Thyroid gland (tissue), 4 donors: ENCODE measurements around the gene EXD2. TPM values are rescaled to one million over a fixed set of nuclear protein-coding genes. Genes with fewer than 3 reads are reported as not detected.
"Not testable (repeated sequence)": the region's sequence is repeated elsewhere in the genome, so short reads cannot be mapped to it uniquely, and the experiment has no call there.

ENCODE experiments used
- DNase-seq, 2 donors: peaks; one replicate each; pipeline ENCODE4 v3.0.0-alpha.2; 2019
- H3K27ac ChIP-seq, 3 donors: fragments of 200-600 bp; sonication (generic); 1 replicate in 2 of 3; 2 replicates in 1 of 3; pipeline ENCODE4 v1.5.1; 2016 to 2019; ENCODE audit warnings: mild to moderate bottlenecking in 1 of 3, moderate library complexity in 1 of 3
- H3K27me3 ChIP-seq: fragments of 200-600 bp; sonication (generic); one replicate; pipeline ENCODE4 v1.5.1; 2019
- H3K36me3 ChIP-seq, 2 donors: fragments of 200-600 bp; sonication (generic); one replicate each; pipeline ENCODE4 v1.5.1; 2016 to 2019
- H3K4me1 ChIP-seq, 2 donors: fragments of 200-600 bp; sonication (generic); one replicate each; pipeline ENCODE4 v1.5.1; 2017 to 2019
- H3K4me3 ChIP-seq, 3 donors: fragments of 200-600 bp; sonication (generic); replicated peaks in 1 of 3; 1 replicate in 2 of 3; 2 replicates in 1 of 3; pipeline ENCODE4 v1.5.1; 2016; ENCODE audit warnings: mild to moderate bottlenecking in 1 of 3
- H3K9me3 ChIP-seq: fragments of 200-600 bp; sonication (generic); one replicate; pipeline ENCODE4 v1.5.1; 2017
- CTCF ChIP-seq, 6 experiments: fragments of 200-600 bp in 3 of 6; fragments of 450-650 bp in 3 of 6; sonication (generic) in 3 of 6; IDR thresholded peaks; one replicate each; pipeline ENCODE4 v1.5.1; 2016 to 2019; ENCODE audit warnings: antibody characterized with exemption in 6 of 6, mild to moderate bottlenecking in 2 of 6, inconsistent platforms in 1 of 6, moderate library complexity in 1 of 6
- POLR2A ChIP-seq, 2 donors: fragments of 450-650 bp; IDR thresholded peaks; one replicate each; pipeline ENCODE4 v1.6.1; 2017; ENCODE audit warnings: antibody characterized with exemption in 2 of 2, mild to moderate bottlenecking in 2 of 2, moderate library complexity in 1 of 2
- WGBS, 2 donors: methylation state at CpG; one replicate each; pipeline ENCODE4 v1.1.5; 2017; 5-methylcytosine and 5-hydroxymethylcytosine counted together
- intact Hi-C: fragments of 100-400 bp; cut with DNase I; formaldehyde crosslinking; loops from one replicate; pipeline ENCODE4 v1.15.1; 2023
- total RNA-seq, 4 donors: library from RNA; depleted of rRNA; stranded (reverse); fragments of >200 nt; gene quantifications; one replicate each; pipeline ENCODE4 v1.2.3, GENCODE V29; 2016

The EXD2 gene
- total RNA-seq, 4 donors from 2014 or later: 21.2 to 28.3 (median 25.2) TPM

GRCh38 chr14:69171569-69171968 lies 19.7 kb upstream of the EXD2 start:
- no peak for TF ChIP-seq POLR2A (IDR thresholded peaks at IDR 0.05)
- no peak for TF ChIP-seq CTCF (IDR thresholded peaks at IDR 0.05)
- no peaks in the 10 kb centered on the region for H3K27me3 ChIP-seq
- no peak overlapping the region for H3K4me3 ChIP-seq
- H3K4me1 ChIP-seq: no peaks in the 10 kb centered on the region
- no peaks in the 10 kb centered on the region for H3K36me3 ChIP-seq
- H3K9me3 ChIP-seq: no peaks in the 10 kb centered on the region
- no peak for DNase-seq
- intact Hi-C loops: no loop called here
- 93 to 100% methylated on average over 2 of the region's 2 CpGs for WGBS, 2 donors
- H3K27ac ChIP-seq: no peak overlapping the region

- DNase-seq: no peak
- Histone ChIP-seq H3K4me3 (no peak overlapping the region), H3K4me1 (no peaks in the 10 kb centered on the region), H3K36me3 (no peaks in the 10 kb centered on the region), H3K9me3 (no peaks in the 10 kb centered on the region), H3K27ac (no peak overlapping the region), H3K27me3 (no peaks in the 10 kb centered on the region)
- intact Hi-C loops: no loop called here
- TF ChIP-seq POLR2A (IDR thresholded peaks at IDR 0.05) (no peak), CTCF (IDR thresholded peaks at IDR 0.05) (no peak)
These were observed 16.2 kb upstream of the EXD2 start for GRCh38 chr14:69175130-69175529.

- DNase-seq: no peak
- Histone ChIP-seq H3K36me3 (no peaks in the 10 kb centered on the region), H3K27me3 (no peaks in the 10 kb centered on the region), H3K4me1 (no peaks in the 10 kb centered on the region), H3K27ac (no peak overlapping the region), H3K4me3 (no peak overlapping the region), H3K9me3 (no peaks in the 10 kb centered on the region)
- intact Hi-C loops: no loop called here
- TF ChIP-seq CTCF (IDR thresholded peaks at IDR 0.05) (no peak), POLR2A (IDR thresholded peaks at IDR 0.05) (no peak)
These were observed 9.8 kb upstream of the EXD2 start for GRCh38 chr14:69181491-69181890.

GRCh38 chr14:69182580-69182979 lies 8.7 kb upstream of the EXD2 start:
- H3K27me3 ChIP-seq, DNase-seq, H3K4me1 ChIP-seq, H3K27ac ChIP-seq, H3K36me3 ChIP-seq, intact Hi-C loops, H3K4me3 ChIP-seq, H3K9me3 ChIP-seq: not testable (repeated sequence)
- 96 to 100% methylated on average over 1 of the region's 1 CpG for WGBS, 2 donors

- intact Hi-C loops: no loop called here
- Histone ChIP-seq H3K27me3 (no peaks in the 10 kb centered on the region), H3K4me3 (no peak overlapping the region), H3K36me3 (no peaks in the 10 kb centered on the region), H3K4me1 (no peaks in the 10 kb centered on the region), H3K27ac (no peak overlapping the region), H3K9me3 (no peaks in the 10 kb centered on the region)
- WGBS, 2 donors: 67 to 68% methylated on average over 4 of the region's 4 CpGs
- no peak for DNase-seq
- TF ChIP-seq CTCF (IDR thresholded peaks at IDR 0.05) (no peak), POLR2A (IDR thresholded peaks at IDR 0.05) (no peak)
These were observed 7.6 kb upstream of the EXD2 start for GRCh38 chr14:69183735-69184134.

- Histone ChIP-seq H3K27me3 (no peaks in the 10 kb centered on the region), H3K27ac (no peak overlapping the region), H3K4me1 (peaks cover 6% of the 10 kb centered on the region in 2 donors), H3K4me3 (no peak overlapping the region), H3K9me3 (no peaks in the 10 kb centered on the region), H3K36me3 (no peaks in the 10 kb centered on the region)
- TF ChIP-seq POLR2A (IDR thresholded peaks at IDR 0.05) (no peak), CTCF (IDR thresholded peaks at IDR 0.05) (no peak)
- WGBS, 2 donors: 86 to 95% methylated on average over 2 of the region's 2 CpGs
- intact Hi-C loops: loop anchor here (10.0 kb wide), 1 partner anchor 55 kb away; no protein-coding TSS in a partner anchor
- DNase-seq: no peak
These were observed 1.1 kb upstream of the EXD2 start for GRCh38 chr14:69190191-69190590.
